Lung (tissue), 12 donors: Measurements from ENCODE around the gene POLH. TPM values are rescaled to one million over a fixed set of nuclear protein-coding genes. Genes with fewer than 3 reads are reported as not detected.

Source experiments
- ATAC-seq: fragments of 200-7000 bp; cut with Tn5 transposase; one replicate; pipeline ENCODE4 v1.9.1; 2020; ENCODE audit warnings: moderate number of reproducible peaks; ENCODE audit not compliant: insufficient read depth, low FRiP score
- DNase-seq, 3 donors: peaks; one replicate each; pipeline ENCODE4 v3.0.0-alpha.2; 2013 to 2017
- H3K27ac ChIP-seq, 2 donors: one replicate each; pipeline ENCODE4 v1.5.1; 2013; ENCODE audit warnings: mild to moderate bottlenecking in 2 of 2, moderate library complexity in 2 of 2, control low read depth in 1 of 2, inconsistent platforms in 1 of 2, low read depth in 1 of 2, low read length in 1 of 2
- H3K27me3 ChIP-seq, 3 donors: one replicate each; pipeline ENCODE4 v1.5.1; 2013; ENCODE audit warnings: low read length in 2 of 3; ENCODE audit not compliant: control insufficient read depth in 3 of 3, insufficient read depth in 3 of 3
- H3K36me3 ChIP-seq, 4 donors: one replicate each; pipeline ENCODE4 v1.5.1; 2013; ENCODE audit warnings: low read length in 4 of 4, mild to moderate bottlenecking in 1 of 4, moderate library complexity in 1 of 4; ENCODE audit not compliant: control insufficient read depth in 4 of 4, insufficient read depth in 4 of 4
- H3K4me1 ChIP-seq, 5 donors: one replicate each; pipeline ENCODE4 v1.5.1; 2013; ENCODE audit warnings: low read length in 5 of 5, mild to moderate bottlenecking in 2 of 5, moderate library complexity in 1 of 5; ENCODE audit not compliant: control insufficient read depth in 5 of 5, insufficient read depth in 5 of 5
- H3K4me3 ChIP-seq: one replicate; pipeline ENCODE4 v1.5.1; 2013; ENCODE audit warnings: mild to moderate bottlenecking, control low read depth, moderate library complexity
- H3K9ac ChIP-seq, 2 donors: one replicate each; pipeline ENCODE4 v1.5.1; 2013; ENCODE audit warnings: low read length in 2 of 2, control low read depth in 1 of 2; ENCODE audit not compliant: insufficient read depth in 1 of 2
- H3K9me3 ChIP-seq, 4 donors: one replicate each; pipeline ENCODE4 v1.5.1; 2013; ENCODE audit warnings: low read length in 3 of 4, mild to moderate bottlenecking in 1 of 4, moderate library complexity in 1 of 4; ENCODE audit not compliant: control insufficient read depth in 4 of 4, insufficient read depth in 3 of 4
- WGBS, 2 donors: extraction: QIAGEN DNeasy Blood & Tissue Kit; methylation state at CpG; one replicate each; pipeline ENCODE4 v1.1.7; 2013; 5-methylcytosine and 5-hydroxymethylcytosine counted together
- polyA plus RNA-seq, 2 donors: library from polyadenylated mRNA; stranded (reverse); fragments of 200-250 nt; gene quantifications; one replicate each; pipeline ENCODE4 v1.2.1, GENCODE V29; 2013
- total RNA-seq, 2 donors: library from RNA; depleted of rRNA in 1 of 2; stranded (reverse); fragments of >200 nt in 1 of 2; gene quantifications; one replicate each; pipeline ENCODE4 v1.2.1, GENCODE V29; 2014 to 2021
- TF ChIP-seq, protein P1 (sequence below): IDR thresholded peaks from 2 replicates; pipeline ENCODE4 v1.5.1; 2012; ENCODE audit warnings: mild to moderate bottlenecking; ENCODE audit errors: control extremely low read depth, extremely low read depth
- donor health status: control.
- donor health status: control.
- donor health status: Bipolar disorder and iron deficiency.
- donor health status: healthy.
- donor health status: DM: yes; HTN: yes; CAD: no.

The POLH gene
- total and polyA plus RNA-seq, 4 donors = 4.0 to 27.3 (median 7.5) TPM

GRCh38 chr6:43575105-43575771 is 747 bp upstream of the POLH start:
- Histone ChIP-seq H3K9me3 (no peaks in the 10 kb centered on the region), H3K27me3 (no peaks in the 10 kb centered on the region), H3K4me3 (peak overlapping the region; percentile 100), H3K9ac (no peak overlapping the region), H3K36me3 (peaks cover 5 to 14% (median 11%) of the 10 kb centered on the region in 4 donors), H3K27ac (peak overlapping the region; percentile 60 to 93), H3K4me1 (peaks cover 0 to 15% (median 6%) of the 10 kb centered on the region in 5 donors)
- WGBS, 2 donors = 0 to 1% methylated on average over 38 of the region's 38 CpGs
- TF ChIP-seq, protein P1, sequence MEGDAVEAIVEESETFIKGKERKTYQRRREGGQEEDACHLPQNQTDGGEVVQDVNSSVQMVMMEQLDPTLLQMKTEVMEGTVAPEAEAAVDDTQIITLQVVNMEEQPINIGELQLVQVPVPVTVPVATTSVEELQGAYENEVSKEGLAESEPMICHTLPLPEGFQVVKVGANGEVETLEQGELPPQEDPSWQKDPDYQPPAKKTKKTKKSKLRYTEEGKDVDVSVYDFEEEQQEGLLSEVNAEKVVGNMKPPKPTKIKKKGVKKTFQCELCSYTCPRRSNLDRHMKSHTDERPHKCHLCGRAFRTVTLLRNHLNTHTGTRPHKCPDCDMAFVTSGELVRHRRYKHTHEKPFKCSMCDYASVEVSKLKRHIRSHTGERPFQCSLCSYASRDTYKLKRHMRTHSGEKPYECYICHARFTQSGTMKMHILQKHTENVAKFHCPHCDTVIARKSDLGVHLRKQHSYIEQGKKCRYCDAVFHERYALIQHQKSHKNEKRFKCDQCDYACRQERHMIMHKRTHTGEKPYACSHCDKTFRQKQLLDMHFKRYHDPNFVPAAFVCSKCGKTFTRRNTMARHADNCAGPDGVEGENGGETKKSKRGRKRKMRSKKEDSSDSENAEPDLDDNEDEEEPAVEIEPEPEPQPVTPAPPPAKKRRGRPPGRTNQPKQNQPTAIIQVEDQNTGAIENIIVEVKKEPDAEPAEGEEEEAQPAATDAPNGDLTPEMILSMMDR = no peak
- ATAC-seq = peak; percentile 45
- peak in 2 of 3 donors; percentile 46 to 49 for DNase-seq

- no peaks in the 10 kb centered on the region for H3K27me3 ChIP-seq
- ATAC-seq = no peak
- H3K4me1 ChIP-seq = peaks cover 0 to 15% (median 6%) of the 10 kb centered on the region in 5 donors
- H3K9ac ChIP-seq = no peak overlapping the region
- WGBS, 2 donors = 88 to 89% methylated on average over 3 of the region's 3 CpGs
- TF ChIP-seq, protein P1 = no peak
- no peak overlapping the region for H3K4me3 ChIP-seq
- H3K27ac ChIP-seq = peak overlapping the region in 1 of 2 donors; percentile 17
- peaks cover 2 to 9% (median 3%) of the 10 kb centered on the region in 4 donors for H3K36me3 ChIP-seq
- DNase-seq = no peak
- no peaks in the 10 kb centered on the region for H3K9me3 ChIP-seq
Observed at GRCh38 chr6:43578748-43579147, 2.8 kb downstream of the POLH start.

GRCh38 chr6:43579171-43579570 is 3.2 kb downstream of the POLH start:
- H3K36me3 ChIP-seq = peaks cover 3 to 13% (median 6%) of the 10 kb centered on the region in 4 donors
- H3K9me3 ChIP-seq = no peaks in the 10 kb centered on the region
- DNase-seq = no peak
- H3K9ac ChIP-seq = no peak overlapping the region
- no peak for ATAC-seq
- TF ChIP-seq, protein P1 = no peak
- H3K27ac ChIP-seq = peak overlapping the region in 1 of 2 donors; percentile 17
- WGBS, 2 donors = 77 to 86% methylated on average over 2 of the region's 2 CpGs
- H3K4me3 ChIP-seq = no peak overlapping the region
- peaks cover 0 to 15% (median 6%) of the 10 kb centered on the region in 5 donors for H3K4me1 ChIP-seq
- no peaks in the 10 kb centered on the region for H3K27me3 ChIP-seq
